ENCODE measurements around the gene MACROD2. TPM values are rescaled to one million over a fixed set of nuclear protein-coding genes. Genes with fewer than 3 reads are reported as not detected.

Gene MACROD2
- total RNA-seq, 2 donors from 2014 or later: 0.94 to 10.4 TPM

GRCh38 chr20:14612391-14612790 lies 617.1 kb downstream of the MACROD2 start:
- Histone ChIP-seq H3K27ac (no peak overlapping the region), H3K27me3 (no peaks in the 10 kb centered on the region), H3K36me3 (no peaks in the 10 kb centered on the region), H3K4me1 (no peaks in the 10 kb centered on the region), H3K9me3 (no peaks in the 10 kb centered on the region), H3K4me3 (no peak overlapping the region)
- no peak for TF ChIP-seq CTCF (IDR thresholded peaks at IDR 0.05)
- DNase-seq (ENCODE audit: low spot score): no peak

DNA sequence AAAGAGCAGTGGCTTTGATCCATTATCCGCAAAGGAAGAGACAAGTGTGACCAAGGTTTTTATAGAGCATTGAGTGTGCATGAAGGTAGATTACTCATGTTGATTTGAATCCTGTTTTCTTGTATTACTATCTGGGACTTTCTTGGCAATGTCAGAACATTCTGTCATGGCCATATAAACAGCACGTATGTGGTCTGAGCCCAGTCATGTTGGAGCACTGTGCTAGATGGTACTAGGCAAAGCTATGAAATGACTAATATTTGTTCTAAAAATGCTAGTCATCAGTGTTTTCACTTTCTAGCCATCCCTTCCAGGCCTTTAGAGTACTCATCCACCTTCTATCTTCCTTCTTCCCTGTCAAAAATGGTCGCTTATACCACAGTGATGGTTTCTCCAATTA lies 620.7 kb downstream of the MACROD2 start:
- Histone ChIP-seq H3K27ac (no peak overlapping the region), H3K27me3 (no peaks in the 10 kb centered on the region), H3K9me3 (no peaks in the 10 kb centered on the region), H3K36me3 (no peaks in the 10 kb centered on the region), H3K4me3 (no peak overlapping the region), H3K4me1 (no peaks in the 10 kb centered on the region)
- no peak for TF ChIP-seq CTCF (IDR thresholded peaks at IDR 0.05)
- no peak for DNase-seq (ENCODE audit: low spot score)

GRCh38 chr20:14617123-14617522 lies 621.8 kb downstream of the MACROD2 start:
- Histone ChIP-seq H3K27me3 (no peaks in the 10 kb centered on the region), H3K36me3 (no peaks in the 10 kb centered on the region), H3K9me3 (no peaks in the 10 kb centered on the region), H3K4me1 (no peaks in the 10 kb centered on the region), H3K4me3 (no peak overlapping the region), H3K27ac (no peak overlapping the region)
- TF ChIP-seq CTCF (IDR thresholded peaks at IDR 0.05): no peak
- no peak for DNase-seq (ENCODE audit: low spot score)

GRCh38 chr20:14619411-14619810 lies 624.1 kb downstream of the MACROD2 start:
- H3K4me1 ChIP-seq: no peaks in the 10 kb centered on the region
- DNase-seq (ENCODE audit: low spot score): no peak
- no peaks in the 10 kb centered on the region for H3K9me3 ChIP-seq
- no peak overlapping the region for H3K4me3 ChIP-seq
- H3K27ac ChIP-seq: no peak overlapping the region
- H3K36me3 ChIP-seq: no peaks in the 10 kb centered on the region
- no peaks in the 10 kb centered on the region for H3K27me3 ChIP-seq
- no peak for TF ChIP-seq CTCF (IDR thresholded peaks at IDR 0.05)

DNA sequence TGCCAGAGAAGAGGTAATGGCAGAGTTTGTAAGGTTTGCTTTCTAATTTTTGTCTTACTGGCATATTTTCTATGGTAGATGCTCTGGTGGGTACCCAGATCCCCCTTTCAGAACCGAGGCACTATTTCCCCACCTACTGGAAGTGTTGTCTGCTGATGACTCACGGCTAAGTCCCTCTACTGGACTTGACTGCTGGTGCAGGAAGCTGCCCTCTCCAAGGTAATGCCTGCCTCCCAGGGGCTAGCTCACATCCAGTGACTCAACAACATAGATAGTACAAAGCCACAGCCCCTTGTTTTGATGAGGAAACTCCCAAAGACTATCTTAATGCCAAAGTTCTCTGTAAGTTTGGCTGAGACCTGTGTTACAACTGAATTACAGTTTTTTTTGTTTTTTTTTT lies 627.5 kb downstream of the MACROD2 start:
- no peaks in the 10 kb centered on the region for H3K9me3 ChIP-seq
- H3K4me1 ChIP-seq: no peaks in the 10 kb centered on the region
- no peaks in the 10 kb centered on the region for H3K27me3 ChIP-seq
- DNase-seq (ENCODE audit: low spot score): no peak
- no peak overlapping the region for H3K4me3 ChIP-seq
- no peak for TF ChIP-seq CTCF (IDR thresholded peaks at IDR 0.05)
- no peak overlapping the region for H3K27ac ChIP-seq
- no peaks in the 10 kb centered on the region for H3K36me3 ChIP-seq

DNA sequence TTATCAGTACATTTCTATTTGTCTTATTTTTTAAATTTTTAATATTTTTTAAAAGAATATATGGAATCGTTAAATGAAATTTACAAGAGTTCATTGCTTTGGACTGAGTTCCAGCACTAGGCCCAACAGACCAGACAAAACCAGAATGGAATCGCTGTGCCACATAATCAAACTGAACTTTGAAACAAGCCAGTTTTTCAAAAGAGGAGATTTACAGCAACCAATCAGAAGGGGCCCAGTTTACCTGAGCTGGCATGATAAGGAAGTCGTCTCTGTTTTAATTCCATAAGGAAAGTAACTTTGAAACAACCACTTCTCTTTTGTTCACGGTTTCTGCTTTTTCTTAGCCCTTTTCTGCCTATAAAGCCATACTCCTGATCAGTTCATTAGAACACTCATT lies 635.7 kb downstream of the MACROD2 start:
- DNase-seq (ENCODE audit: low spot score): no peak
- H3K4me1 ChIP-seq: no peaks in the 10 kb centered on the region
- H3K27me3 ChIP-seq: no peaks in the 10 kb centered on the region
- H3K27ac ChIP-seq: no peak overlapping the region
- no peak for TF ChIP-seq CTCF (IDR thresholded peaks at IDR 0.05)
- no peaks in the 10 kb centered on the region for H3K9me3 ChIP-seq
- no peak overlapping the region for H3K4me3 ChIP-seq
- H3K36me3 ChIP-seq: no peaks in the 10 kb centered on the region

All from right atrium auricular region (tissue), 2 donors.